ENCODE measurements around the gene DNAJC5. TPM values are rescaled to one million over a fixed set of nuclear protein-coding genes. Genes with fewer than 3 reads are reported as not detected.
"Not testable (repeated sequence)": the region's sequence is repeated elsewhere in the genome, so short reads cannot be mapped to it uniquely, and the experiment has no call there.

Gene DNAJC5
- total RNA-seq, 2 donors from 2014 or later, result 32.9 to 44.2 TPM

- H3K27ac ChIP-seq, result no peak overlapping the region
- no peaks in the 10 kb centered on the region for H3K9me3 ChIP-seq
- WGBS, 2 donors, result 91 to 93% methylated on average over 9 to 19 of the region's 19 CpGs
- ATAC-seq (no peak), DNase-seq (no peak)
- peaks cover 5 to 17% of the 10 kb centered on the region in 2 donors for H3K36me3 ChIP-seq (replicated peaks in 1 of 2; ENCODE audit: insufficient read depth in 1 of 2, low read depth in 2 of 2)
- intact Hi-C loops (cut with DNase I), result no loop called here
- H3K4me1 ChIP-seq, result no peaks in the 10 kb centered on the region
- no peak overlapping the region for H3K4me3 ChIP-seq
- no peak for TF ChIP-seq POLR2A (IDR thresholded peaks at IDR 0.05)
- TF ChIP-seq, protein P1, sequence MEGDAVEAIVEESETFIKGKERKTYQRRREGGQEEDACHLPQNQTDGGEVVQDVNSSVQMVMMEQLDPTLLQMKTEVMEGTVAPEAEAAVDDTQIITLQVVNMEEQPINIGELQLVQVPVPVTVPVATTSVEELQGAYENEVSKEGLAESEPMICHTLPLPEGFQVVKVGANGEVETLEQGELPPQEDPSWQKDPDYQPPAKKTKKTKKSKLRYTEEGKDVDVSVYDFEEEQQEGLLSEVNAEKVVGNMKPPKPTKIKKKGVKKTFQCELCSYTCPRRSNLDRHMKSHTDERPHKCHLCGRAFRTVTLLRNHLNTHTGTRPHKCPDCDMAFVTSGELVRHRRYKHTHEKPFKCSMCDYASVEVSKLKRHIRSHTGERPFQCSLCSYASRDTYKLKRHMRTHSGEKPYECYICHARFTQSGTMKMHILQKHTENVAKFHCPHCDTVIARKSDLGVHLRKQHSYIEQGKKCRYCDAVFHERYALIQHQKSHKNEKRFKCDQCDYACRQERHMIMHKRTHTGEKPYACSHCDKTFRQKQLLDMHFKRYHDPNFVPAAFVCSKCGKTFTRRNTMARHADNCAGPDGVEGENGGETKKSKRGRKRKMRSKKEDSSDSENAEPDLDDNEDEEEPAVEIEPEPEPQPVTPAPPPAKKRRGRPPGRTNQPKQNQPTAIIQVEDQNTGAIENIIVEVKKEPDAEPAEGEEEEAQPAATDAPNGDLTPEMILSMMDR (IDR thresholded peaks at IDR 0.05), result no peak
- no peaks in the 10 kb centered on the region for H3K27me3 ChIP-seq
Observed at GRCh38 chr20:63876489-63877036, 18.4 kb upstream of the DNAJC5 start.

- H3K4me1 ChIP-seq, result no peaks in the 10 kb centered on the region
- peaks cover 5 to 21% of the 10 kb centered on the region in 2 donors for H3K36me3 ChIP-seq (replicated peaks in 1 of 2; ENCODE audit: insufficient read depth in 1 of 2, low read depth in 2 of 2)
- no peak overlapping the region for H3K4me3 ChIP-seq
- DNase-seq, result no peak
- H3K27ac ChIP-seq, result no peak overlapping the region
- 87 to 94% methylated on average over 27 to 32 of the region's 32 CpGs for WGBS, 2 donors
- no peak for ATAC-seq
- intact Hi-C loops (cut with DNase I), result no loop called here
- TF ChIP-seq POLR2A (IDR thresholded peaks at IDR 0.05), result no peak
- TF ChIP-seq, protein P1 (IDR thresholded peaks at IDR 0.05), result no peak
- no peaks in the 10 kb centered on the region for H3K9me3 ChIP-seq
- H3K27me3 ChIP-seq, result no peaks in the 10 kb centered on the region
Observed at GRCh38 chr20:63877755-63878470, 17.0 kb upstream of the DNAJC5 start.

- H3K27ac ChIP-seq, result no peak overlapping the region
- H3K4me3 ChIP-seq, result no peak overlapping the region
- WGBS, 2 donors, result 93 to 95% methylated on average over 12 to 14 of the region's 14 CpGs
- H3K4me1 ChIP-seq, result no peaks in the 10 kb centered on the region
- H3K27me3 ChIP-seq, result no peaks in the 10 kb centered on the region
- intact Hi-C loops (cut with DNase I), result no loop called here
- H3K9me3 ChIP-seq, result no peaks in the 10 kb centered on the region
- peaks cover 0 to 26% of the 10 kb centered on the region in 2 donors for H3K36me3 ChIP-seq (replicated peaks in 1 of 2; ENCODE audit: insufficient read depth in 1 of 2, low read depth in 2 of 2)
- no peak for DNase-seq
- no peak for TF ChIP-seq POLR2A (IDR thresholded peaks at IDR 0.05)
- no peak for ATAC-seq
Observed at GRCh38 chr20:63878899-63879663, 15.8 kb upstream of the DNAJC5 start.

DNA sequence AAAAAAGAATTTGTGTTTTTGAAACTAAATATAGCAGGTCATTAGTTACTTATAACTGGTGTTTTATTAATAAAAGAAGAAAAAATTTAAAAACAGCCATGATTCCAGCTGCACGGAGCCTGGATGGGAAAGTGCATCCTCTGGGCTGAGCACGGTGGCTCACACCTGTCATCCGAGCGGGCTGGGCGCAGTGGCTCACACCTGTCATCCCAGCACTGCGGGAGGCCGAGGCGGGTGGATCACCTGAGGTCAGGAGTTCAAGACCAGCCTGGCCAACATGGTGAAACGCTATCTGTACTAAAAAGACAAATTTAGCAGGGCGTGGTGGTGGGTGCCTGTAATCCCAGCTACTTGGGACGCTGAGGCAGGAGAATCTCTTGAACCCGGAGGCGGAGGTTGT lies 14.0 kb upstream of the DNAJC5 start:
- ATAC-seq; H3K4me1 ChIP-seq; H3K9me3 ChIP-seq; H3K27ac ChIP-seq; intact Hi-C loops (cut with DNase I); H3K4me3 ChIP-seq; H3K27me3 ChIP-seq; DNase-seq: not testable (repeated sequence)
- 94 to 97% methylated on average over 13 of the region's 13 CpGs for WGBS, 2 donors
- peaks cover 0 to 27% of the 10 kb centered on the region in 2 donors for H3K36me3 ChIP-seq (replicated peaks in 1 of 2; ENCODE audit: insufficient read depth in 1 of 2, low read depth in 2 of 2)

- H3K27ac ChIP-seq, result no peak overlapping the region
- ATAC-seq (no peak), DNase-seq (no peak)
- H3K9me3 ChIP-seq, result no peaks in the 10 kb centered on the region
- 85 to 91% methylated on average over 11 to 15 of the region's 19 CpGs for WGBS, 2 donors
- intact Hi-C loops (cut with DNase I), result no loop called here
- TF ChIP-seq POLR2A (IDR thresholded peaks at IDR 0.05), result no peak
- TF ChIP-seq, protein P1 (IDR thresholded peaks at IDR 0.05), result no peak
- no peaks in the 10 kb centered on the region for H3K27me3 ChIP-seq
- no peak overlapping the region for H3K4me3 ChIP-seq
- H3K36me3 ChIP-seq (replicated peaks in 1 of 2; ENCODE audit: insufficient read depth in 1 of 2, low read depth in 2 of 2), result peaks cover 0 to 25% of the 10 kb centered on the region in 2 donors
- no peaks in the 10 kb centered on the region for H3K4me1 ChIP-seq
Observed at GRCh38 chr20:63881451-63882226, 13.3 kb upstream of the DNAJC5 start.

All from body of pancreas (tissue), 4 donors.